Sigmoid colon (tissue), 7 donors: ENCODE data around the gene NR1D1. TPM values are rescaled to one million over a fixed set of nuclear protein-coding genes. Genes with fewer than 3 reads are reported as not detected.

ENCODE experiments used
- DNase-seq: peaks from one replicate; pipeline ENCODE4 v3.0.0-alpha.2; 2019
- H3K27ac ChIP-seq, 4 donors: fragments of 200-600 bp; sonication (generic); one replicate each; pipeline ENCODE4 v1.5.1; 2016 to 2019; ENCODE audit warnings: mild to moderate bottlenecking in 1 of 4
- H3K27me3 ChIP-seq, 3 donors: fragments of 200-600 bp; sonication (generic); one replicate each; pipeline ENCODE4 v1.5.1; 2019; ENCODE audit warnings: mild to moderate bottlenecking in 1 of 3
- H3K36me3 ChIP-seq, 4 donors: fragments of 200-600 bp; sonication (generic); one replicate each; pipeline ENCODE4 v1.5.1; 2016 to 2019
- H3K4me1 ChIP-seq, 4 donors: fragments of 200-600 bp; sonication (generic); one replicate each; pipeline ENCODE4 v1.5.1; 2017 to 2019
- H3K4me3 ChIP-seq, 4 donors: fragments of 200-600 bp; sonication (generic); one replicate each; pipeline ENCODE4 v1.5.1; 2017 to 2019; ENCODE audit warnings: mild to moderate bottlenecking in 2 of 4, moderate library complexity in 1 of 4
- H3K9me3 ChIP-seq, 4 donors: fragments of 200-600 bp in 3 of 4; sonication (generic) in 3 of 4; one replicate each; pipeline versions ENCODE4 v1.5.1 to v1.6.1; 2013 to 2019
- EP300 ChIP-seq, 4 donors: sonication (generic); formaldehyde crosslinking; IDR thresholded peaks; one replicate each; pipeline ENCODE4 v1.6.1; 2017; ENCODE audit warnings: antibody characterized with exemption in 4 of 4
- POLR2A ChIP-seq, 2 donors: fragments of 450-650 bp; IDR thresholded peaks; one replicate each; pipeline ENCODE4 v1.6.1; 2016; ENCODE audit warnings: antibody characterized with exemption in 2 of 2, mild to moderate bottlenecking in 2 of 2, moderate library complexity in 2 of 2
- POLR2AphosphoS5 ChIP-seq, 4 donors: sonication (generic); formaldehyde crosslinking; IDR thresholded peaks; one replicate each; pipeline ENCODE4 v1.6.1; 2017; ENCODE audit warnings: antibody characterized with exemption in 4 of 4
- WGBS, 2 donors: extraction: QIAGEN DNeasy Blood & Tissue Kit; methylation state at CpG; one replicate each; pipeline ENCODE4 v1.1.7; 2013; 5-methylcytosine and 5-hydroxymethylcytosine counted together
- intact Hi-C: fragments of 100-400 bp; cut with DNase I; formaldehyde crosslinking; loops from one replicate; pipeline ENCODE4 v1.15.1; 2023
- polyA plus RNA-seq, 3 donors: library from polyadenylated mRNA; stranded (reverse); fragments of 200-250 nt; gene quantifications; one replicate each; pipeline ENCODE4 v1.2.3, GENCODE V29; 2013
- total RNA-seq, 4 donors: library from RNA; depleted of rRNA; stranded (reverse); fragments of >200 nt; gene quantifications; one replicate each; pipeline ENCODE4 v1.1.0, GENCODE V29; 2016
- TF ChIP-seq, protein P1 (sequence below), 4 experiments: fragments of 450-650 bp in 3 of 4; fragments of 200-600 bp in 1 of 4; IDR thresholded peaks; one replicate each; pipeline ENCODE4 v1.5.1; 2016 to 2019; ENCODE audit warnings: antibody characterized with exemption in 4 of 4, mild to moderate bottlenecking in 3 of 4, moderate library complexity in 2 of 4
- donor health status: healthy with polysubstance abuse.
- donor health status: Bipolar disorder and iron deficiency.
- donor health status: healthy.

NR1D1 gene
- total and polyA plus RNA-seq, 7 donors: 4.1 to 12.8 (median 11.4) TPM

DNA sequence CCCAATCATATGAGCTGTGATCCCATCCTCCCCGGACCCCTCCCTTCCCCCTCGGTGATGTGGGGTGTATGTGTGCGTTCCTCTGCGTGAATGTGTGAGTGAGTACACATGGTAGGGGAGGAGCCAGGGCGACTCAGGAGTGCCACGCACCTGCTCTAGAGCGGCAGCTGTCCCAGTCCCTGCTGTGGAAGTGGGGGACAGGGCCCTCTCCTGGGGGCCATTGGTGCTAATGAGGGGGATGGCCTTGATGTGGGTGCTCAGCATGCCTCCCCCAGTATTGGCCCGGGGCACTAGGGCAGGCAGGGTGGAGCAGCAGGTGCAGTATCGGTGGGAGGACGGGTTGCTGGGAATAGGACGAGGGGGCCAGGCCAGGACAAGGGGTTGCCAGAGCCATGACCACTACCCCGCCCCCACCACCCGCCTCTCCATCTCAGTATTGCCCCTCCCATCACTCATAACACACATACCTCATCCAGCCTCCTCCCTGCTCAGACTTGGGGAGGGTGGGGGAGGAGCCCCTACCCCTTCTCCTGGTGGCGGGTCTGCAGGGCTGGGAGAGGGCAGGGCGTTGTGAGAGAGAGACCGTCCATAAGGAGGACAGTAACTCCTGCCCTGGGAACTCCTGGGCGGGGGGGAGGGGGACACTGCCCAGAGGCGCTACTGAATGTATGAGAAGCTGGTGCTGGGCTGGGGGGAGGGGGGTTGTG lies 8.5 kb downstream of the NR1D1 start:
- Histone ChIP-seq H3K4me1 (peaks cover 0 to 84% (median 80%) of the 10 kb centered on the region in 4 donors), H3K36me3 (peaks cover 58 to 78% (median 65%) of the 10 kb centered on the region in 4 donors), H3K4me3 (no peak overlapping the region), H3K27me3 (no peaks in the 10 kb centered on the region), H3K9me3 (no peaks in the 10 kb centered on the region), H3K27ac (peak overlapping the region; percentile 97 to 100 (median 98))
- DNase-seq: no peak
- TF ChIP-seq POLR2AphosphoS5 (IDR thresholded peaks at IDR 0.05): peak in 2 of 4 donors; percentile 65 to 68
- no peak for TF ChIP-seq EP300 (IDR thresholded peaks at IDR 0.05)
- 71 to 76% methylated on average over 18 of the region's 18 CpGs for WGBS, 2 donors
- intact Hi-C loops: no loop called here

DNA sequence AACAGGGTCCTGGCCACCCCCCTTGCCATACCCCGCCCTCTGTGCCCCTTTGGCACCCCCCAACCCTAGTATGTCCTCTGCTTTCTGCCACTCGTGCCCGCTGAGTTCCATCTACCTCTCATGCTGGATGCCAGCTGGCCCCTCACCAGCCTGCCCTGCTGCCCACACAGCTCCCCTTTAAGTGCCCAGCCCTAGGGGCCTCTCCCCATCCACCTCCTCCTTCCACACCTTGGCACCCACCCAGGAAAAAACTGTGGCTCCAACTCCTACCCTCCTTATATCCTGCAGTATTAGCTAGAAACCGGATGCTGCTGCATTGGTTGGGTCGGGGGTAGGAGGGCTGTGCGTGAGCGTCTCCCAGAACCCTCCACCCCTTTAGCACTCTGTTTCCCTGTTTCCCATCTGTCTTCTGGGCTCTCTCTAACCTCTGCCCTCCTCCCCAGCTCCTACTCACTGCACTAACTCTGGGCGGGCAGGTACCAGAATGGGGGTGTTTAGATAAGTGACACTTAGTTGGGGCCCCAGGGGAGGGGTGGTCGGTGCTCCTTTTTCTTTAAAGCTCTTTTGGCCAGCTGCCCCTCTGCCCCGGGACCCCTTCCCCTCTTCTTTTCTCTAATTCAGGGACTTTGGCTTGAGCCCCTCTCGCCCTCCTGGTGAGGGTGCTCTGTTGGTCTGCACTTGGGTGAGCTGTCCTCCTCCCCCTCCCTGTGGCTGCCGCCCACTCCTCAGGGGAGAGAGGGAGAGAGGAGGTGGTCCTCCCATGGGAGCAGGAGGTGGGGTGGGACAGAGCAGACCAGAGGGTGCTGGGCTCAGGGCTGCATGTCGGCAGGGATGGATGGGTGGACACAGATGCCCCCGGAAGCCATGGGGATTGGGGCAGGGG lies 9.9 kb downstream of the NR1D1 start:
- no peaks in the 10 kb centered on the region for H3K9me3 ChIP-seq
- H3K4me1 ChIP-seq: peaks cover 0 to 84% (median 78%) of the 10 kb centered on the region in 4 donors
- DNase-seq: peak; percentile 91
- TF ChIP-seq, protein P1, sequence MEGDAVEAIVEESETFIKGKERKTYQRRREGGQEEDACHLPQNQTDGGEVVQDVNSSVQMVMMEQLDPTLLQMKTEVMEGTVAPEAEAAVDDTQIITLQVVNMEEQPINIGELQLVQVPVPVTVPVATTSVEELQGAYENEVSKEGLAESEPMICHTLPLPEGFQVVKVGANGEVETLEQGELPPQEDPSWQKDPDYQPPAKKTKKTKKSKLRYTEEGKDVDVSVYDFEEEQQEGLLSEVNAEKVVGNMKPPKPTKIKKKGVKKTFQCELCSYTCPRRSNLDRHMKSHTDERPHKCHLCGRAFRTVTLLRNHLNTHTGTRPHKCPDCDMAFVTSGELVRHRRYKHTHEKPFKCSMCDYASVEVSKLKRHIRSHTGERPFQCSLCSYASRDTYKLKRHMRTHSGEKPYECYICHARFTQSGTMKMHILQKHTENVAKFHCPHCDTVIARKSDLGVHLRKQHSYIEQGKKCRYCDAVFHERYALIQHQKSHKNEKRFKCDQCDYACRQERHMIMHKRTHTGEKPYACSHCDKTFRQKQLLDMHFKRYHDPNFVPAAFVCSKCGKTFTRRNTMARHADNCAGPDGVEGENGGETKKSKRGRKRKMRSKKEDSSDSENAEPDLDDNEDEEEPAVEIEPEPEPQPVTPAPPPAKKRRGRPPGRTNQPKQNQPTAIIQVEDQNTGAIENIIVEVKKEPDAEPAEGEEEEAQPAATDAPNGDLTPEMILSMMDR (IDR thresholded peaks at IDR 0.05): no peak
- TF ChIP-seq POLR2AphosphoS5 (IDR thresholded peaks at IDR 0.05) (peak in 1 of 4 donors; percentile 15), EP300 (IDR thresholded peaks at IDR 0.05) (no peak), POLR2A (IDR thresholded peaks at IDR 0.05) (no peak)
- no peak overlapping the region for H3K4me3 ChIP-seq
- intact Hi-C loops: no loop called here
- H3K36me3 ChIP-seq: peaks cover 45 to 78% (median 62%) of the 10 kb centered on the region in 4 donors
- H3K27me3 ChIP-seq: no peaks in the 10 kb centered on the region
- peak overlapping the region; percentile 97 to 100 (median 98) for H3K27ac ChIP-seq
- WGBS, 2 donors: 85 to 87% methylated on average over 14 of the region's 14 CpGs

DNA sequence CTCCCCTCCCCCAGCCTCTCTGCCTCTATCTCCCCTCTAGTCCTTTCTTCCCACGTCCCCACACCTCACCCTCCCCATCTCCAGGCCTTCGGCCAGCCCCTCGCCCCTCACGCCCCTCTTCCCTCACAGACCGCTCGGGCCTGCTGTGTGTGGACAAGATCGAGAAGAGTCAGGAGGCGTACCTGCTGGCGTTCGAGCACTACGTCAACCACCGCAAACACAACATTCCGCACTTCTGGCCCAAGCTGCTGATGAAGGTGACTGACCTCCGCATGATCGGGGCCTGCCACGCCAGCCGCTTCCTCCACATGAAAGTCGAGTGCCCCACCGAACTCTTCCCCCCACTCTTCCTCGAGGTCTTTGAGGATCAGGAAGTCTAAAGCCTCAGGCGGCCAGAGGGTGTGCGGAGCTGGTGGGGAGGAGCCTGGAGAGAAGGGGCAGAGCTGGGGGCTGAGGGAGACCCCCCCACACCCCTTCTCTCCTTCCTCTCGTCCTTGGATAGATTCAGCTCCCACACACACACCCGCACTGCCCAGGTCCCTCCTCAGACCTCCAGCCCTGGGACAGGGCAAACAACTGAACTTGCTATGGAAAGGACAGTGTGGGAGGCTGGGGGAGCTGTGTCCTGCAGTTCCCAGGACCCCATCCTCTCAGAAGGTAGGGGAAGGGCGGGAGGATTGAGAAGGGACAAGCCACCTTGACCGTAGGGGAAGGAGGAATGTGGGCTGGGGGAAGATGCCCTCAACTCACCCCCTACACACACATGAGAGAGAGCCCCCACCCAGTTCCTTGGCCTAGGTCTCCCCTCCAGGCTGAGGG lies 11.1 kb downstream of the NR1D1 start:
- Histone ChIP-seq H3K9me3 (no peaks in the 10 kb centered on the region), H3K36me3 (peaks cover 40 to 78% (median 62%) of the 10 kb centered on the region in 4 donors), H3K27me3 (no peaks in the 10 kb centered on the region), H3K4me1 (peaks cover 0 to 72% (median 66%) of the 10 kb centered on the region in 4 donors), H3K4me3 (no peak overlapping the region), H3K27ac (peak overlapping the region; percentile 97 to 100 (median 98))
- no peak for TF ChIP-seq POLR2A (IDR thresholded peaks at IDR 0.05)
- TF ChIP-seq, protein P1 (IDR thresholded peaks at IDR 0.05): no peak
- TF ChIP-seq EP300 (IDR thresholded peaks at IDR 0.05): no peak
- no peak for TF ChIP-seq POLR2AphosphoS5 (IDR thresholded peaks at IDR 0.05)
- 86 to 91% methylated on average over 26 of the region's 26 CpGs for WGBS, 2 donors
- DNase-seq: no peak
- intact Hi-C loops: no loop called here

DNA sequence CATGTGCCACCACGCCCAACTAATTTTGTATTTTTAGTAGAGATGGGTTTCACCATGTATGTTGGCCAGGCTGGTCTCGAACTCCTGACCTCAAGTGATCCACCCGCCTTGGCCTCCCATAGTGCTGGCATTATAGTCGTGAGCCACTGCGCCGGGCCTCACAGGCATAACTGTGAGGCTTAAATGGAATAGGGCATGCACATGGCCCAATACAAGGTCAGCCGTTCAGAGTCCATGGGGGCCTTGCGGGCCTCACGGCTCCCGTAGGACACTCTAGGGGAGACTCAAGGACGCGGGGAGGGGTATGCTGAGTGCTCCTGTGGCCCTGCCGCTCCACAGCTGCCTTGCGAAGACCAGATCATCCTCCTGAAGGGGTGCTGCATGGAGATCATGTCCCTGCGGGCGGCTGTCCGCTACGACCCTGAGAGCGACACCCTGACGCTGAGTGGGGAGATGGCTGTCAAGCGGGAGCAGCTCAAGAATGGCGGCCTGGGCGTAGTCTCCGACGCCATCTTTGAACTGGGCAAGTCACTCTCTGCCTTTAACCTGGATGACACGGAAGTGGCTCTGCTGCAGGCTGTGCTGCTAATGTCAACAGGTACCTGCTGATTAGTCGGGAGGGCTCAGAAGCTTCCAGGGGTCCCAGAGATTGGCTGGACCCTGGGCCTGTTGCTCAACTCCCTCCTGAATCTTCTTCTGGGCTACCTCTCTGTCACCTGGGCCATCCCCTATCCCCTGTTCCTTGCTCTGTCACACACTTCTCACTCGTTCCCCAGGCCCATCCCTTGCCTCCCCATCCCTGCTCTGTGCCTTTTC lies 12.3 kb downstream of the NR1D1 start:
- TF ChIP-seq EP300 (IDR thresholded peaks at IDR 0.05): no peak
- no peak for TF ChIP-seq POLR2A (IDR thresholded peaks at IDR 0.05)
- TF ChIP-seq, protein P1 (IDR thresholded peaks at IDR 0.05): no peak
- no peak for TF ChIP-seq POLR2AphosphoS5 (IDR thresholded peaks at IDR 0.05)
- Histone ChIP-seq H3K27me3 (no peaks in the 10 kb centered on the region), H3K27ac (peak overlapping the region in 3 of 4 donors; percentile 98 to 100 (median 99)), H3K4me3 (no peak overlapping the region), H3K4me1 (peaks cover 0 to 60% (median 55%) of the 10 kb centered on the region in 4 donors), H3K9me3 (no peaks in the 10 kb centered on the region), H3K36me3 (peaks cover 40 to 78% (median 62%) of the 10 kb centered on the region in 4 donors)
- DNase-seq: no peak
- intact Hi-C loops: loop anchor here (2.0 kb wide), 1 partner anchor 25 kb away; the partner anchor contains the start of gene THRA
- WGBS, 2 donors: 92 to 93% methylated on average over 28 of the region's 28 CpGs
